Measurements from ENCODE around the gene SIPA1. TPM values are rescaled to one million over a fixed set of nuclear protein-coding genes. Genes with fewer than 3 reads are reported as not detected.

Gene SIPA1
- total RNA-seq, 1 experiment from 2014 or later: 105 TPM

- Histone ChIP-seq H2AFZ (ENCODE audit: low read depth, low read length, poor library complexity, severe bottlenecking) (no peak overlapping the region), H3K79me2 (ENCODE audit: insufficient read depth, low read length) (peaks cover 48% of the 10 kb centered on the region), H3K4me2 (ENCODE audit: low read length) (no peak overlapping the region), H3K4me1 (ENCODE audit: control insufficient read depth in 1 of 2, insufficient read depth in 2 of 2, low read length in 2 of 2) (peaks cover 13 to 61% of the 10 kb centered on the region in 2 experiments), H3K9me2 (ENCODE audit: insufficient read depth) (no peaks in the 10 kb centered on the region), H4K20me1 (ENCODE audit: insufficient read depth) (no peaks in the 10 kb centered on the region), H3K9me3 (ENCODE audit: control insufficient read depth in 1 of 2, insufficient read depth in 1 of 2, low read depth in 1 of 2, low read length in 2 of 2) (no peaks in the 10 kb centered on the region), H3K27ac (ENCODE audit: low read depth, low read length) (peak overlapping the region; percentile 11; the same call in 1 of the 2 replicates), H3K4me3 (replicated peaks in 1 of 2; ENCODE audit: low read depth in 1 of 2, low read length in 2 of 2) (no peak overlapping the region), H3K9ac (ENCODE audit: low read length) (no peak overlapping the region), H3K27me3 (ENCODE audit: insufficient read depth, low read length) (no peaks in the 10 kb centered on the region), H3K36me3 (ENCODE audit: control insufficient read depth in 1 of 2, insufficient read depth in 2 of 2, low read length in 2 of 2) (peaks cover 11 to 22% of the 10 kb centered on the region in 2 experiments; a peak in 3 of 4 replicates)
- TF ChIP-seq EZH2phosphoT487 (IDR thresholded peaks at IDR 0.05; ENCODE audit: borderline replicate concordance): no peak
- TF ChIP-seq ZFX (IDR thresholded peaks at IDR 0.05): no peak
- TF ChIP-seq EGR1 (IDR thresholded peaks at IDR 0.05; ENCODE audit: low read depth): no peak
- TF ChIP-seq RAD21 (IDR thresholded peaks at IDR 0.05; ENCODE audit: low read depth): no peak
- no peak for TF ChIP-seq ELF1 (IDR thresholded peaks at IDR 0.05; ENCODE audit: borderline replicate concordance, low read depth)
- TF ChIP-seq EZH2 (IDR thresholded peaks at IDR 0.05): no peak
- TF ChIP-seq, protein P1, sequence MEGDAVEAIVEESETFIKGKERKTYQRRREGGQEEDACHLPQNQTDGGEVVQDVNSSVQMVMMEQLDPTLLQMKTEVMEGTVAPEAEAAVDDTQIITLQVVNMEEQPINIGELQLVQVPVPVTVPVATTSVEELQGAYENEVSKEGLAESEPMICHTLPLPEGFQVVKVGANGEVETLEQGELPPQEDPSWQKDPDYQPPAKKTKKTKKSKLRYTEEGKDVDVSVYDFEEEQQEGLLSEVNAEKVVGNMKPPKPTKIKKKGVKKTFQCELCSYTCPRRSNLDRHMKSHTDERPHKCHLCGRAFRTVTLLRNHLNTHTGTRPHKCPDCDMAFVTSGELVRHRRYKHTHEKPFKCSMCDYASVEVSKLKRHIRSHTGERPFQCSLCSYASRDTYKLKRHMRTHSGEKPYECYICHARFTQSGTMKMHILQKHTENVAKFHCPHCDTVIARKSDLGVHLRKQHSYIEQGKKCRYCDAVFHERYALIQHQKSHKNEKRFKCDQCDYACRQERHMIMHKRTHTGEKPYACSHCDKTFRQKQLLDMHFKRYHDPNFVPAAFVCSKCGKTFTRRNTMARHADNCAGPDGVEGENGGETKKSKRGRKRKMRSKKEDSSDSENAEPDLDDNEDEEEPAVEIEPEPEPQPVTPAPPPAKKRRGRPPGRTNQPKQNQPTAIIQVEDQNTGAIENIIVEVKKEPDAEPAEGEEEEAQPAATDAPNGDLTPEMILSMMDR (IDR thresholded peaks at IDR 0.05 in 2 of 3, conservative IDR thresholded peaks at IDR 0.05 in 1 of 3; ENCODE audit: borderline replicate concordance in 1 of 3, insufficient read depth in 1 of 3, low read depth in 2 of 3, low read length in 2 of 3): no peak
- no peak for TF ChIP-seq FOSL1 (IDR thresholded peaks at IDR 0.05; ENCODE audit: low read depth)
- TF ChIP-seq, protein P2, sequence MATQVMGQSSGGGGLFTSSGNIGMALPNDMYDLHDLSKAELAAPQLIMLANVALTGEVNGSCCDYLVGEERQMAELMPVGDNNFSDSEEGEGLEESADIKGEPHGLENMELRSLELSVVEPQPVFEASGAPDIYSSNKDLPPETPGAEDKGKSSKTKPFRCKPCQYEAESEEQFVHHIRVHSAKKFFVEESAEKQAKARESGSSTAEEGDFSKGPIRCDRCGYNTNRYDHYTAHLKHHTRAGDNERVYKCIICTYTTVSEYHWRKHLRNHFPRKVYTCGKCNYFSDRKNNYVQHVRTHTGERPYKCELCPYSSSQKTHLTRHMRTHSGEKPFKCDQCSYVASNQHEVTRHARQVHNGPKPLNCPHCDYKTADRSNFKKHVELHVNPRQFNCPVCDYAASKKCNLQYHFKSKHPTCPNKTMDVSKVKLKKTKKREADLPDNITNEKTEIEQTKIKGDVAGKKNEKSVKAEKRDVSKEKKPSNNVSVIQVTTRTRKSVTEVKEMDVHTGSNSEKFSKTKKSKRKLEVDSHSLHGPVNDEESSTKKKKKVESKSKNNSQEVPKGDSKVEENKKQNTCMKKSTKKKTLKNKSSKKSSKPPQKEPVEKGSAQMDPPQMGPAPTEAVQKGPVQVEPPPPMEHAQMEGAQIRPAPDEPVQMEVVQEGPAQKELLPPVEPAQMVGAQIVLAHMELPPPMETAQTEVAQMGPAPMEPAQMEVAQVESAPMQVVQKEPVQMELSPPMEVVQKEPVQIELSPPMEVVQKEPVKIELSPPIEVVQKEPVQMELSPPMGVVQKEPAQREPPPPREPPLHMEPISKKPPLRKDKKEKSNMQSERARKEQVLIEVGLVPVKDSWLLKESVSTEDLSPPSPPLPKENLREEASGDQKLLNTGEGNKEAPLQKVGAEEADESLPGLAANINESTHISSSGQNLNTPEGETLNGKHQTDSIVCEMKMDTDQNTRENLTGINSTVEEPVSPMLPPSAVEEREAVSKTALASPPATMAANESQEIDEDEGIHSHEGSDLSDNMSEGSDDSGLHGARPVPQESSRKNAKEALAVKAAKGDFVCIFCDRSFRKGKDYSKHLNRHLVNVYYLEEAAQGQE (IDR thresholded peaks at IDR 0.05; ENCODE audit: low read depth): no peak
- TF ChIP-seq JUND (IDR thresholded peaks at IDR 0.05): no peak
- TF ChIP-seq YY1 (IDR thresholded peaks at IDR 0.05; ENCODE audit: extremely low read depth, insufficient replicate concordance, low read depth, low read length): no peak
- TF ChIP-seq POLR2A (IDR thresholded peaks at IDR 0.05; ENCODE audit: borderline replicate concordance, extremely low read depth, insufficient read depth, insufficient read length): no peak
- no peak for TF ChIP-seq POLR2AphosphoS5 (IDR thresholded peaks at IDR 0.05; ENCODE audit: low read depth, low read length)
- TF ChIP-seq CBX3 (IDR thresholded peaks at IDR 0.05; ENCODE audit: low read depth): no peak
- TF ChIP-seq ATF3 (IDR thresholded peaks at IDR 0.05): no peak
- TF ChIP-seq SRF (IDR thresholded peaks at IDR 0.05; ENCODE audit: low read depth): no peak
- ChIA-PET CTCF (no interaction called here), RAD21 (ENCODE audit: low non-redundant PET in 1 of 2, low total read pairs in 2 of 2, uncharacterized antibody in 2 of 2, unreplicated experiment in 2 of 2) (no interaction called here), POLR2A (interaction anchor here (1.1 to 1.4 kb wide), 2 partner anchors 50 to 63 kb away, joined by 3 to 6 read pairs; no protein-coding TSS in a partner anchor)
- intact Hi-C loops (cut with micrococcal nuclease): no loop called here
- no peak for DNase-seq (ENCODE audit: low read depth, low spot score)
- BruUV-seq (replicated peaks): no TSS peak
- ATAC-seq: no peak
These were observed 28.2 kb upstream of the SIPA1 start for GRCh38 chr11:65609665-65610064.

Data from HCT116 (cell line).